GM21423 (cell line): ENCODE measurements around the gene NACC2.
"Not testable (repeated sequence)": the region's sequence is repeated elsewhere in the genome, so short reads cannot be mapped to it uniquely, and the experiment has no call there.

Source experiments
- ATAC-seq: cut with Tn5 transposase; IDR thresholded peaks from one replicate; pipeline ENCODE4 v1.9.1; 2021; ENCODE audit warnings: mild to moderate bottlenecking, moderate library complexity; ENCODE audit not compliant: unreplicated experiment

The NACC2 gene

GRCh38 chr9:136026943-136027289, 68.2 kb downstream of the NACC2 start:
- not testable (repeated sequence) for ATAC-seq

DNA sequence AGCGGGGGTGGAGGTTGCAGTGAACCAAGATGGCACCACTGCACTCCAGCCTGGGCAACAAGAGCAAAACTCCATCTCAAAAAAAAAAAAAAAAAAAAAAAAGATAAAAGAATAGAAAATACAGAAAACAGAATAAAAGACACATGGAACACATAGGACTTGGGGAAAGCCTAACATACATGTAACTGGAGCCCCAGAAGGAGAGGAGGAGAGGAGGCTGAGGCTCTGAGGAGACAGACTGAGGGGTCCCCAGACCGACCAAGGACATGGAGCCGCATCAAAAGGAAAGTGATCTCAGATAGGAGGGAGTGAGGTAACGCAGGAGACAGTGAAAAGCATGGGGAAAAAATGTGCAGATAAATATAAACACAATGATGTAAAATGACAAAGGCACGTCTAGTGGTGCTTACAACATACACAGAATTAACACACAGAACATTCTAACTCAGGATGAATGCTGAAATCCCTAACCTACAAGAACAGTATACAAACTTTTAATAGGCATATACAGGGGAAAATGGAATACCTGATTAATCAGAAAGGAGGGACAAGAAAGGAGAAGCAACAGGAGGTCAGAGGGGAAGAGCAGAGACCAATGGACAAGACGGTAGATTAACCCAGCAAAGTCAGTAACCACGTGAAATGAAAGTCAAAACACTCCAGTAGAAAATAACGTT, 68.7 kb downstream of the NACC2 start:
- no peak for ATAC-seq

DNA sequence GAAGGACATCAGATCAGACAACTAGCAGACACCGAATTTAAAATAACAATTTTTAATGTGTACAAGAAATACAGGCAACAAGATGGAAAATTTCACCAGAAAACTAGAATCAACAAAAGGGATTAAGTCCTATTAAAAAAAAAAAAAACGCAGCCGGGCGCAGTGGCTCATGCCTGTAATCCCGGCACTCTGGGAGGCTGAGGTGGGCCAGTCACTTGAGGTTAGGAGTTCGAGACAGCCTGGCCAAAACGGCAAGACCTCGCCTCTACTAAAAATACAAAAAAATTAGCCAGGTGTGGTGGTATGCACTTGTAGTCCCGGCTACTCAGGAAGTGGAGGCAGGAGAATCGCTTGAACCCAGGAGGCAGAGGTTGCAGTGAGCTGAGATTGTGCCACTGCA, 69.6 kb downstream of the NACC2 start:
- ATAC-seq = no peak

DNA sequence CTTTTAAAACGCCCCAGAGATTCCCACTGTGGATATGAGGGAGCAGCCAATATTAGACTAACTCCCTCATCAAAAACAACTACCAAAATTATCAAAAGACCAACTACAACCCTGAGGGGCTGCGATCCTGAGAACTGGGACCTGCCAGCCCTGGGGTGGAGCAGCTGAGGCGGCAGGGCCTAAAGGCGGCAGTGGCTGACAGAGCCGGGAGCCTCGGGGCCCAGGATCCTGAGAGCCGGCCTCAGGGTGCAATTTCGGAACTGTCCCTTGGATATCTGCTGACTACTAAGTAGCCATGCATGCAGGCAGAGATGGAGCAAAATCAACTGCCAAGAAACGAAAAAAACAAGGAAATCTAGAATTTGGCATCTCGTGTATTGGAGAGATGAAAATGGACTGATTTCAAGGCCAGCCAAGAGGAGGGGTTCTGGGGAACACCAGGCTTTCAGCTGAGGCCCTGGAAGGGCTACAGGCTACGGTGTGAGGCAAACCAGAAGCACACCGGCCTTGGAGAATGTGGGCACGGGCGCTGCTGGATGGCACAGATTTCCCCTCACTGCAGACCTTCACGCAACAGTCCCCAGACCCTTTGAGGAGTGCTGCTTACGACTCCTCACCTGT, 70.3 kb downstream of the NACC2 start:
- ATAC-seq = no peak

GRCh38 chr9:136024286-136024685, 70.8 kb downstream of the NACC2 start:
- ATAC-seq = no peak

GRCh38 chr9:136023410-136024225, 71.5 kb downstream of the NACC2 start:
- no peak for ATAC-seq

- no peak for ATAC-seq
Observed at GRCh38 chr9:136022731-136023409, 72.2 kb downstream of the NACC2 start.

GRCh38 chr9:136021872-136022681, 73.0 kb downstream of the NACC2 start:
- no peak for ATAC-seq

- no peak for ATAC-seq
Observed at GRCh38 chr9:136021171-136021871, 73.8 kb downstream of the NACC2 start.

DNA sequence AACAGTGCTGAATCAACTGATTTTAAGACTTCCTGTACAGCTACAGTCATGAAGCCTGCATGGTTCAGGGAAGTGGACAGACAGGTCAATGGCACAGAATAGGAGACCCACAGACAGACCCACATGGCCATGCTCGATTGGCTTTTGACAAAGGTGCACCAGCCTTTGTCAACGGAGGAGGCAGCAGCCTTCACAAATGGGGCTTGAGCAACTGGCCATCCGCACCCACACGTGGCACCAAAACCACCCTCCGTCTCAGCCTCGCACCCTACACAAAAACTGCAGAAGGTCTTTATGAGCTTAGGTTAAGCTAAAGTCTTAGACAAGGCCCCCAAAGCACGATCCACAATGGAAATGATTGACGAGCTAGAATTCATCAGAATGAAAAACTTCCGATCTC, 74.4 kb downstream of the NACC2 start:
- ATAC-seq = no peak

DNA sequence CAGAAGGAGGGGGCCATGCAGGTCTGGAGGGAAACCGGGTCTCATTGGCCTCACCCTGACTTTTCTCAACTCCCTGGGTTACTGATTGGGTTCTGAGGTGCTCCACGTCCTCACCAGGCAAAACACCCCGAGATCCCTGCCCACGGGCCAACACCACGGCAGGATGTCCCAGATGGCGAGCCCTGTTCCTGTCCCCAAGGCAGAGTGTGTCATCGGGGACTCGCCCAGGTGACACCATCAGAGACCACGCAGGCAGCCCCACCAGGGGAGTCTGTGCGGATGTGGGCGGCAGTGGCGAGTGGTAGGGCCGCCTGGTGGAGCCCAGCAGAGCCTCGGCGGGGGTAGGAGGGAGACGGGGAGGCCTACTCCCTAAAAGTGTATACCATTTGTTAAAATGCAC, 74.9 kb downstream of the NACC2 start:
- no peak for ATAC-seq

DNA sequence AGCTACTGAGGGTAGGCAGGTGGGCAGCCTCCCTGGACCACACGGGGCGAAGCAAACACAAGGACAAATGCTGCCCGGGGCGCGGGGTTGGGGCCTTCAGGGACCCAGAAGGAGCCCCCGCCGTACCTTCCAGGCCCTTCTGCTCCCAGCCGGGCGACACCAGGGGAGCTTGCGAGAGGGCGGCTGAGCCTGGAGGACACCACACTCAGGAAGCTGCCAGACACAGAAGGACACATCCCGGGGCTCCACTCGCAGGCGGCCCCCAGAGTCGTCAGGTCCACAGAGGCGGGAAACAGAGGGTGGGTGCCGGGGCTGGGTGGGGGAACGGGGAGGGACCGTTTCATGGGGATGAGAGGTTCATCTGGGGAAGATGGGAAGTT, 75.4 kb downstream of the NACC2 start:
- ATAC-seq = no peak

DNA sequence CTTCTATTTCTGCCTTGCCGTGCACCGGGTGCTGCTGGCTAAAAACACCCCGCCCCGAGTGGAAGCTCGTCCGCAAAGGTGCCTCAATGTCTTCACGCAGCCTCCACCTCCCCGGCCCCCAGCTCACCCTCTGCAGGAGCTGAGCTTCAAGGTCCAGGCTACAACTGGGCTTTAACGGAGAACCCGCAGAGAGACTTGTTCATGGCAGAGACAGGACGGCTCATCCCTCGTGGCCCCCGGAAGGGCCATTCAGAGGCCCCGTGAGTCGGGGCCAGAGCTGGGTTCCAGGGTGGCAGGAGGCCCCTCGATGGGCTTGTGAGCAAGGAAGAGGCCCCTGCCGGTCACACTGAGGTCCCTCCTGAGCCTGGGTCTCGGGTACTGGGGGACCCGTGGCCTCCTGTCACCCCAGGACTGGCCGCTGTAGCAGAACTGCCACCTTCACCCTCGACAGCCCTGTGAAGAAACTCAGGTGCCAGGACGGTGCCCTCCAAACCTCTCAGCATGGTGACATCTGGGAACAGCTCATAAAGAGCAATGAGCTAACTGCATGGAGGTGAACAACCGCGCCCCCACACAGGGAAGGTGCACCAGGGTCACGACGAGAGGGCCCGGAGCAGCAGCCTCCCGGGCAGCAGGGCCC, 75.9 kb downstream of the NACC2 start:
- ATAC-seq = no peak

DNA sequence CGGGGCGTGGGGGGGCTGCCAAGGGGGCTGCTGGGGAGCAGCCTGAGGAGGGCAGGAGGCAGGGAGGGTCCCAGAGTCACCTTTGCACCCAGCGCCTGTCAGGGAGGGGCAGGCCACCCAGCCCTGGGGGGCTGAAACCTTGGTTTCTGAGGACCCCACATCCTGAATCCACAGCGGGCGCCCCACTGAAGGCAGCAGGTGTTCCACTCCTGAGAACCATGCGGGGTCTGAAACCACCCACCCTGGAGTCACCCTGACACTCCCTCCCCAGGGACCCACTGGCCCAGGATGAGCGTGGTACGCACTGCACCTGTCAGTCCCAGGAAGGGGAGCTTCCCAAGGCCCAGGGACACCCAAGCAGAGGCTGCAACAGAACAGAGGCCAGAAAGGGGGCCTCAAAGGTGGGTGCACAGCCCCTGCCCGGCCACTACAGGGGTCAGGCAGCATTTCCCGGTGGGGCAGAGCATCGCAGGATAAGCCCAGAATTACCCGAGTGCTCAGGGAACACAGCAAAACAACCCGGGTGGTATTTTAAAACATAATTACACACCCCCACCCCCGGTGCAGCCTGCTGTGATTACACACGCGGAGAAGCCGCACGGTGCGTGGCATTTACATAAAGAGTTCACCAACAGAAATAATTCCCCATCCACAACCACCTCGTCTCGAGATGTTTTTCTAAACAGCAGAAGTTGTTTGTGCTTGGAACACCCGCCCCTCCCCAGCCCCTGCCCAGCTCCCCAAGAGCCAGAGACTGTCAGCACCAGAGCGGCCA, 76.6 kb downstream of the NACC2 start:
- ATAC-seq = no peak

GRCh38 chr9:136017289-136018190, 77.5 kb downstream of the NACC2 start:
- ATAC-seq = no peak

GRCh38 chr9:136016572-136017288, 78.4 kb downstream of the NACC2 start:
- no peak for ATAC-seq
